ENCODE data around the gene ATRN.

The ATRN gene

GRCh38 chr20:3696200-3696599 lies 225.4 kb downstream of the ATRN start:
- 0 out of 2 replicates have a peak, but pooled peaks cover 4% of the 10 kb centered on the region for H3K9me3 ChIP-seq (ENCODE audit: low read length)
- no peaks in the 10 kb centered on the region for H3K9me2 ChIP-seq (ENCODE audit: low read depth, low read length)
- no peaks in the 10 kb centered on the region for H4K20me1 ChIP-seq (ENCODE audit: insufficient read depth, low read length)
- H3K4me3 ChIP-seq (ENCODE audit: low read depth, low read length, poor library complexity, severe bottlenecking) = no peak overlapping the region
- H3F3A ChIP-seq (ENCODE audit: insufficient read depth, low read length) = no peaks in the 10 kb centered on the region
- H3K27me3 ChIP-seq (ENCODE audit: insufficient read depth, low read length) = no peaks in the 10 kb centered on the region; the same call in 1 of the 2 replicates
- no peaks in the 10 kb centered on the region for H3K4me1 ChIP-seq (ENCODE audit: insufficient read depth, low read length, severe bottlenecking)
- TF ChIP-seq EZH2 (IDR thresholded peaks at IDR 0.05; ENCODE audit: borderline replicate concordance, low read length) (no peak), CTCF (IDR thresholded peaks at IDR 0.05; ENCODE audit: low read length) (peak; percentile 46)
- no peaks in the 10 kb centered on the region for H3K79me2 ChIP-seq (ENCODE audit: insufficient read depth, low read length)
- H3K4me2 ChIP-seq (ENCODE audit: low read length) = no peak overlapping the region
- no peak overlapping the region for H3K27ac ChIP-seq (ENCODE audit: low read depth, low read length, poor library complexity, severe bottlenecking)
- no peaks in the 10 kb centered on the region for H3K36me3 ChIP-seq (ENCODE audit: insufficient read depth, low read length)
- H3K9ac ChIP-seq (ENCODE audit: low read length) = no peak overlapping the region
- no peak overlapping the region for H2AFZ ChIP-seq (ENCODE audit: low read length)

GRCh38 chr20:3696745-3697587 lies 226.1 kb downstream of the ATRN start:
- H3K4me2 ChIP-seq (ENCODE audit: low read length) = no peak overlapping the region
- H3K4me3 ChIP-seq (ENCODE audit: low read depth, low read length, poor library complexity, severe bottlenecking) = no peak overlapping the region
- no peaks in the 10 kb centered on the region for H3K36me3 ChIP-seq (ENCODE audit: insufficient read depth, low read length)
- TF ChIP-seq EZH2 (IDR thresholded peaks at IDR 0.05; ENCODE audit: borderline replicate concordance, low read length) = no peak
- TF ChIP-seq CTCF (IDR thresholded peaks at IDR 0.05; ENCODE audit: low read length) = no peak
- no peaks in the 10 kb centered on the region for H4K20me1 ChIP-seq (ENCODE audit: insufficient read depth, low read length)
- no peaks in the 10 kb centered on the region; the same call in 1 of the 2 replicates for H3K27me3 ChIP-seq (ENCODE audit: insufficient read depth, low read length)
- no peaks in the 10 kb centered on the region for H3K4me1 ChIP-seq (ENCODE audit: insufficient read depth, low read length, severe bottlenecking)
- H3K27ac ChIP-seq (ENCODE audit: low read depth, low read length, poor library complexity, severe bottlenecking) = no peak overlapping the region
- 0 out of 2 replicates have a peak, but pooled peaks cover 4% of the 10 kb centered on the region for H3K9me3 ChIP-seq (ENCODE audit: low read length)
- no peaks in the 10 kb centered on the region for H3K9me2 ChIP-seq (ENCODE audit: low read depth, low read length)
- H2AFZ ChIP-seq (ENCODE audit: low read length) = no peak overlapping the region
- H3K79me2 ChIP-seq (ENCODE audit: insufficient read depth, low read length) = no peaks in the 10 kb centered on the region
- no peak overlapping the region for H3K9ac ChIP-seq (ENCODE audit: low read length)
- no peaks in the 10 kb centered on the region for H3F3A ChIP-seq (ENCODE audit: insufficient read depth, low read length)

GRCh38 chr20:3697588-3698305 lies 226.9 kb downstream of the ATRN start:
- Histone ChIP-seq H2AFZ (ENCODE audit: low read length) (no peak overlapping the region), H3K36me3 (ENCODE audit: insufficient read depth, low read length) (no peaks in the 10 kb centered on the region), H3K4me2 (ENCODE audit: low read length) (no peak overlapping the region), H3K4me1 (ENCODE audit: insufficient read depth, low read length, severe bottlenecking) (no peaks in the 10 kb centered on the region), H3K79me2 (ENCODE audit: insufficient read depth, low read length) (no peaks in the 10 kb centered on the region), H3K9me3 (ENCODE audit: low read length) (0 out of 2 replicates have a peak, but pooled peaks cover 4% of the 10 kb centered on the region), H3K9me2 (ENCODE audit: low read depth, low read length) (no peaks in the 10 kb centered on the region), H3K9ac (ENCODE audit: low read length) (no peak overlapping the region), H3K27ac (ENCODE audit: low read depth, low read length, poor library complexity, severe bottlenecking) (no peak overlapping the region), H3K27me3 (ENCODE audit: insufficient read depth, low read length) (no peaks in the 10 kb centered on the region; the same call in 1 of the 2 replicates), H4K20me1 (ENCODE audit: insufficient read depth, low read length) (no peaks in the 10 kb centered on the region), H3K4me3 (ENCODE audit: low read depth, low read length, poor library complexity, severe bottlenecking) (no peak overlapping the region), H3F3A (ENCODE audit: insufficient read depth, low read length) (no peaks in the 10 kb centered on the region)
- TF ChIP-seq EZH2 (IDR thresholded peaks at IDR 0.05; ENCODE audit: borderline replicate concordance, low read length) = no peak
- TF ChIP-seq CTCF (IDR thresholded peaks at IDR 0.05; ENCODE audit: low read length) = no peak

All from OCI-LY1 (cell line).